GM12864 (cell line): Measurements from ENCODE around the gene SMYD3.

ENCODE experiments used
- DNase-seq: peaks from one replicate; pipeline ENCODE4 v3.0.0-alpha.2; 2011; ENCODE audit warnings: low read depth
- H3K4me3 ChIP-seq: 2 replicates; pipeline ENCODE4 v1.5.1; 2011; ENCODE audit warnings: mild to moderate bottlenecking, low read depth, low read length, control low read depth
- TF ChIP-seq, protein P1 (sequence below): IDR thresholded peaks from 2 replicates; pipeline ENCODE4 v1.5.1; 2011; ENCODE audit warnings: low read depth, mild to moderate bottlenecking, moderate library complexity, low read length, control low read depth, inconsistent platforms; ENCODE audit errors: missing control alignments

The SMYD3 gene

DNA sequence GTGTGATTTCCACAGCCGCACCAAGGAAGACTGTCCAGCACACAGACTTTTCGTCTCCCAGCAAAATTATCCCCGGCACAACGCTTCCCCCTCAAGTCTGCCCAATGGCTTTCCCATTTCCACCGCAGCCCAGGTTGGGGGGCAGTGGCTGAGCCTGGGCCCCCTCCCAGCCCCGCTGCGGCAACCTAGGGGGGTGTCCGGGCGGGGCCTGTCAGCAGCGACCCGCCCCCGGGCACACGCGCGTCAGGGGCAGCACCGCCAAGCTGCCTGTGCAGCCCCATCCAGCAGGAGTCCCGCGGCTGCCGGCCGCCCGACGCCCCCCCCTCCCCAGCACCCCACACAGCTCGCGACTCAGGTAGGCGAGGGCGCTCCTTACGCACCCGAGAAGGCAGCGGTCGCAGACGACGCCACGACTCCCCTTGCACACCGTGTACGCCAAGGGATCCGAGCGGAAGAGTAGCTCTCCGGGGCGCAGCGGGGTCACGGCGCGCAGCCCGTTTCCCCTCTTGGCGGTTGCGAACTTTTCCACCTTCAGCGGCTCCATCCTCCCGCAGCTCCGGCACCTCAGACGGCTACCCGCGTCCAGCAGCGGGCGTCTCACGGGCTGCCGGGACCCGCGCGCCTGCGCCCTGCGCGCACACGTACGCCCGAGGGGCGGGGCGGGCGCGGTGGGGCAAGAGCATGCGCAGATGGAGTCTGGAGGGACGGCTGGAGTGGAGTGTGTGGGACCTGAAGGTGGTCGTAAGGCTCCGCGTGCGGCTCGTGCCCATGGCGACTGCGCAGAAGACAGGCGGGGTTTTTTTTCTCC, at the start of gene SMYD3:
TSS of gene SMYD3 (minus strand) at position 606 of the 808 bp plus-strand sequence.
- TF ChIP-seq, protein P1, sequence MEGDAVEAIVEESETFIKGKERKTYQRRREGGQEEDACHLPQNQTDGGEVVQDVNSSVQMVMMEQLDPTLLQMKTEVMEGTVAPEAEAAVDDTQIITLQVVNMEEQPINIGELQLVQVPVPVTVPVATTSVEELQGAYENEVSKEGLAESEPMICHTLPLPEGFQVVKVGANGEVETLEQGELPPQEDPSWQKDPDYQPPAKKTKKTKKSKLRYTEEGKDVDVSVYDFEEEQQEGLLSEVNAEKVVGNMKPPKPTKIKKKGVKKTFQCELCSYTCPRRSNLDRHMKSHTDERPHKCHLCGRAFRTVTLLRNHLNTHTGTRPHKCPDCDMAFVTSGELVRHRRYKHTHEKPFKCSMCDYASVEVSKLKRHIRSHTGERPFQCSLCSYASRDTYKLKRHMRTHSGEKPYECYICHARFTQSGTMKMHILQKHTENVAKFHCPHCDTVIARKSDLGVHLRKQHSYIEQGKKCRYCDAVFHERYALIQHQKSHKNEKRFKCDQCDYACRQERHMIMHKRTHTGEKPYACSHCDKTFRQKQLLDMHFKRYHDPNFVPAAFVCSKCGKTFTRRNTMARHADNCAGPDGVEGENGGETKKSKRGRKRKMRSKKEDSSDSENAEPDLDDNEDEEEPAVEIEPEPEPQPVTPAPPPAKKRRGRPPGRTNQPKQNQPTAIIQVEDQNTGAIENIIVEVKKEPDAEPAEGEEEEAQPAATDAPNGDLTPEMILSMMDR: peak; percentile 1
- peak; percentile 48 for DNase-seq
- H3K4me3 ChIP-seq: peak within 1 kb of the TSS; percentile 73

DNA sequence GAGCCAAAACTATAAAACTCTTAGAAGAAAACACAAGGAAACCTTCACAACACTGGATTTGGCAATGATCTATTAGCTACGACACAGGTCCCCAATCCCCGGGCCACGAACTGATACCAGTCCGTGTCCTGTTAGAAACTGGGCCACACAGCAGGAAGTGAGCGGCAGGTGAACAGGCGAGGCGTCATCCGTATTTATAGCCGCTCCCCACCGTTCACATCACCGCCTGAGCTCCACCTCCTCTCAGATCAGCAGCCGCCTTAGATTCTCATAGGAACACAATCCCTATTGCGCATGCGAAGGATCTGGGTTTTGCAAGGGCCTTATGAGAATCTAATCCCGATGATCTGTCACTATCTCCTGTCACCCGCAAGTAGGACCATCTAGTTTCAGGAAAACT, 47.1 kb upstream of the SMYD3 start:
- no peak overlapping the region for H3K4me3 ChIP-seq
- TF ChIP-seq, protein P1: no peak
- DNase-seq: no peak

DNA sequence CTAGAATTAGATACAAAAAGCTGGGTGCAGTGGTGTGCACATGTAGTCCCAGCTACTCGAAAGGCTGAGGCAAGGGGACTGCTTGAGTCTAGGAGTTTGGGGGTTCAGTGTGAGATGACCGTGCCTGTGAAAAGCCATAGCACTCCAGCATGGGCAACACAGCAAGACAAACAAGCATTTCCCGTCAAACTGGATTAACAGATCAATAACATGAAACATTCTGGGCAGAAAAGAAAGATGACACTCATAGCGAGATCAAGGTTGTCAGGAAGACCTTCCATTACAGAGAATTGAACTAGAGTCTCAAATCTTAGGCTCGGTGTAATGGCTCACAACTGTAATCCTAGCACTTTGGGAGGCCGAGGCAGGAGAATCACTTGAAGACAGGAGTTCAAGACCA, 45.0 kb upstream of the SMYD3 start:
- TF ChIP-seq, protein P1: no peak
- no peak overlapping the region for H3K4me3 ChIP-seq
- no peak for DNase-seq

DNA sequence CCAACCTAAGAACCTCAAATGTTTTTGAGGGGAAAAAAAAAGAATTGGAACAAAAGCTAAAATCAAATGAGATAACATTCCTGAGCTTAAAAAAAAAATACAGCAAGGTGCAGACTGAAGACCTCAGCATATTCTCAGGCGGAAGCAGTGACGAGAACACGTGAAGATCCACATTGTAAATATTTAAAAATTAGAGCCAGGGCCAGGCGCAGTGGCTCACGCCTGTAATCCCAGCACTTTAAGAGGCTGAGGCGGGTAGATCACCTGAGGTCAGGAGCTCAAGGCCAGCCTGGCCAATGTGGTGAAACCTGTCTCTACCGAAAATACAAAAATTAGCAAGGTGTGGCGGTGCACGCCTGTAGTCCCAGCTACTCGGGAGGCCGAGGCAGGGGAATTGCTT, 43.3 kb upstream of the SMYD3 start:
- no peak for DNase-seq
- H3K4me3 ChIP-seq: no peak overlapping the region
- TF ChIP-seq, protein P1: no peak

DNA sequence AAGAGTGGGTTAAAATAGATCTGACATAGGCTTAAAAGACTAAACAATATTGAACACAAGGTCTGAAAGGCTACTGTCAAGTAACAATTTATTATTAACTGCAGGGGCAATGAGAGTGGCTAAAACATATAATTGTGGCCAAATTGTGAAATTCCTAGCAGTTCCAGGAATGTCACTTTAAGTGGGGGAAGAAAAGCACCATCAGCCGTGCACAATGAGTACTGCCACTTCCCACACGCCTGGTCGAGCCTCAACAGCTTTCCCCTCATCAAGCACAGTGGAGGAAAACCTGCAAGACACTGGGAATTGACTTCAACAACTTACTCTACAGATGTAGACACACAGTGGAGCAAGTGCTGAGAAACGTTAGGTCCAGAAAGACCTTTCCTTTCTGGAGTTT, 42.6 kb upstream of the SMYD3 start:
- H3K4me3 ChIP-seq: no peak overlapping the region
- no peak for DNase-seq
- TF ChIP-seq, protein P1: no peak

DNA sequence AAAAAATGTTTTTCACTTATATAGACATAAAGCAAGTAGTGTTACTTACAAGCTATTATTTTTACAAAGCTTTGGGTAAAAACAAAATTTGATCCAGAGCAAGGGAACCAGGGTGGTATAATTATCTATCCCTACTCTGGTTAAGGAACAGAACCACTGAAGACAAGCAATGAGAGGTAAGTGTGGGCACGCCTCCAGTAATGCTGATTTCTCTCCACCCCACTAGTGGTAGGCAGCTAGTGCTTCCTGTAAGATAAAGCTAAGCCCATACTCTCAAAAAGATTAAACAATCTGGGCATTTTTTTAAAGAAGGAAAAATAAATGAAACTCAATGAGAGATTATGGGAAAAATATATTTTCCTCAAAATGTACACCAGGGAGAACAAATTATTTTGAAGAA, 36.9 kb upstream of the SMYD3 start:
- DNase-seq: no peak
- TF ChIP-seq, protein P1: no peak

More for the DNA sequence above, 36.9 kb upstream of the SMYD3 start:
- no peak overlapping the region for H3K4me3 ChIP-seq
